B cell (primary cell): Measurements from ENCODE around the gene CRTC3. TPM values are rescaled to one million over a fixed set of nuclear protein-coding genes. Genes with fewer than 3 reads are reported as not detected.

Experiments
- ATAC-seq: fragments of 200-7000 bp; cut with Tn5 transposase; one replicate; pipeline ENCODE4 v1.10.0; 2021; ENCODE audit warnings: low read depth, mild to moderate bottlenecking, moderate number of reproducible peaks, moderate library complexity
- CTCF ChIA-PET: fragments of 350-600 bp; sonication (Branson Sonifier 250); formaldehyde crosslinking; loops from one replicate; lab custom pipeline; 2021; ENCODE audit warnings: antibody characterized with exemption, inconsistent platforms; lab: Charles Lee
- POLR2A ChIA-PET: fragments of 350-600 bp; sonication (Branson Sonifier 250); formaldehyde crosslinking; loops from one replicate; lab custom pipeline; 2021; ENCODE audit warnings: antibody characterized with exemption; lab: Charles Lee
- DNase-seq: peaks from one replicate; pipeline ENCODE4 v3.0.0; 2013
- H2AFZ ChIP-seq: 2 replicates; pipeline ENCODE4 v1.6.1; 2012; ENCODE audit warnings: mild to moderate bottlenecking, low read depth, low read length; ENCODE audit not compliant: insufficient read depth, poor library complexity, severe bottlenecking
- H3K27ac ChIP-seq, 2 donors: 1 replicate in 1 of 2; 2 replicates in 1 of 2; pipeline ENCODE4 v1.5.1; 2012 to 2013; ENCODE audit warnings: low read length in 2 of 2, mild to moderate bottlenecking in 2 of 2, moderate library complexity in 1 of 2
- H3K27me3 ChIP-seq, 4 experiments: fragments of 200-600 bp in 1 of 4; sonication (generic) in 1 of 4; replicated peaks in 1 of 4; 1 replicate in 2 of 4; 2 replicates in 2 of 4; pipeline versions ENCODE4 v1.6.1 to v1.7.0; 2013 to 2016; ENCODE audit warnings: low read length in 3 of 4, mild to moderate bottlenecking in 2 of 4, mixed read lengths in 1 of 4, moderate library complexity in 1 of 4; ENCODE audit not compliant: insufficient read depth in 4 of 4, control insufficient read depth in 3 of 4; ENCODE audit errors: control extremely low read depth in 1 of 4
- H3K36me3 ChIP-seq, 2 experiments: replicated peaks in 1 of 2; 1 replicate in 1 of 2; 2 replicates in 1 of 2; pipeline versions ENCODE4 v1.6.1 to v1.7.1; 2013; ENCODE audit warnings: low read length in 1 of 2; ENCODE audit not compliant: insufficient read depth in 2 of 2, control insufficient read depth in 1 of 2; ENCODE audit errors: control extremely low read depth in 1 of 2, extremely low read depth in 1 of 2
- H3K4me1 ChIP-seq, 2 donors: fragments of 200-600 bp in 1 of 2; sonication (generic) in 1 of 2; 1 replicate in 1 of 2; 2 replicates in 1 of 2; pipeline versions ENCODE4 v1.5.1 to v1.6.1; 2013 to 2017; ENCODE audit warnings: low read length in 2 of 2; ENCODE audit not compliant: control insufficient read depth in 2 of 2, insufficient read depth in 2 of 2
- H3K4me2 ChIP-seq: replicated peaks from 2 replicates; pipeline ENCODE3; 2012; ENCODE audit warnings: mild to moderate bottlenecking, low read depth, low read length; ENCODE audit not compliant: poor library complexity, severe bottlenecking
- H3K4me3 ChIP-seq, 5 experiments: fragments of 200-600 bp in 1 of 5; sonication (generic) in 1 of 5; 1 replicate in 3 of 5; 2 replicates in 2 of 5; pipeline versions ENCODE4 v1.5.1 to v1.7.0; 2011 to 2016; ENCODE audit warnings: low read length in 4 of 5, mild to moderate bottlenecking in 4 of 5, low read depth in 2 of 5, control low read depth in 1 of 5, moderate library complexity in 1 of 5; ENCODE audit not compliant: insufficient read depth in 1 of 5; ENCODE audit errors: control extremely low read depth in 1 of 5, extremely low read depth in 1 of 5
- H3K79me2 ChIP-seq: fragments of 200-600 bp; sonication (generic); one replicate; pipeline ENCODE4 v1.6.0; 2016; ENCODE audit warnings: low read length; ENCODE audit not compliant: control insufficient read depth, insufficient read depth
- H3K9ac ChIP-seq: fragments of 200-600 bp; sonication (generic); 2 replicates; pipeline ENCODE4 v1.6.1; 2017; ENCODE audit warnings: mild to moderate bottlenecking, low read length, moderate library complexity
- H3K9me3 ChIP-seq, 3 donors: one replicate each; pipeline versions ENCODE4 v1.6.1 to v1.7.1; 2013; ENCODE audit warnings: low read length in 2 of 3; ENCODE audit not compliant: control insufficient read depth in 2 of 3, insufficient read depth in 1 of 3; ENCODE audit errors: control extremely low read depth in 1 of 3
- H4K20me1 ChIP-seq: 2 replicates; pipeline ENCODE4 v1.6.0; 2012; ENCODE audit warnings: mild to moderate bottlenecking, low read length; ENCODE audit not compliant: insufficient read depth, control insufficient read depth, poor library complexity, severe bottlenecking
- H3K27ac Mint-ChIP-seq: one replicate; pipeline ENCODE4 v1.8.0; 2021; ENCODE audit warnings: mixed read lengths
- H3K27me3 Mint-ChIP-seq: one replicate; pipeline ENCODE4 v1.8.0; 2021; ENCODE audit warnings: mixed read lengths
- H3K4me1 Mint-ChIP-seq: one replicate; pipeline ENCODE4 v1.8.0; 2021; ENCODE audit warnings: mixed read lengths
- H3K4me3 Mint-ChIP-seq: one replicate; pipeline ENCODE4 v1.8.0; 2021; ENCODE audit warnings: mixed read lengths
- H3K9me3 Mint-ChIP-seq: one replicate; pipeline ENCODE4 v1.8.0; 2022; ENCODE audit warnings: mixed read lengths; ENCODE audit not compliant: insufficient read depth
- EZH2 ChIP-seq: IDR thresholded peaks from 2 replicates; pipeline ENCODE4 v1.6.1; 2012; ENCODE audit warnings: borderline replicate concordance, low read depth, mild to moderate bottlenecking, moderate library complexity, low read length; ENCODE audit not compliant: insufficient read depth, poor library complexity, severe bottlenecking
- WGBS: methylation state at CpG from one replicate; pipeline ENCODE4 v1.1.5; 2013; ENCODE audit warnings: missing lambda C conversion rate; ENCODE audit not compliant: insufficient coverage; 5-methylcytosine and 5-hydroxymethylcytosine counted together
- intact Hi-C: fragments of 100-400 bp; cut with micrococcal nuclease; formaldehyde crosslinking; loops from one replicate; pipeline ENCODE4 v1.10.0; 2022
- polyA plus RNA-seq: library from polyadenylated mRNA; depleted of rRNA; stranded (reverse); fragments of >200 nt; gene quantifications from 2 replicates; pipeline ENCODE4 v1.2.3, GENCODE V29; 2012
- total RNA-seq, 2 donors: library from RNA; stranded (reverse); fragments of 120-200 nt in 1 of 2; gene quantifications; 1 replicate in 1 of 2; 2 replicates in 1 of 2; pipeline versions ENCODE4 v1.2.3 to v1.2.4, GENCODE V29; 2013 to 2022
- TF ChIP-seq, protein P1 (sequence below): fragments of 200-600 bp; IDR thresholded peaks from one replicate; pipeline ENCODE4 v1.8.0; 2022; ENCODE audit warnings: antibody characterized with exemption, mild to moderate bottlenecking

CRTC3 gene
- total and polyA plus RNA-seq, 2 donors (not counting 1 experiment from before 2014, with no cell fraction given): 34.7 to 95.8 TPM

DNA sequence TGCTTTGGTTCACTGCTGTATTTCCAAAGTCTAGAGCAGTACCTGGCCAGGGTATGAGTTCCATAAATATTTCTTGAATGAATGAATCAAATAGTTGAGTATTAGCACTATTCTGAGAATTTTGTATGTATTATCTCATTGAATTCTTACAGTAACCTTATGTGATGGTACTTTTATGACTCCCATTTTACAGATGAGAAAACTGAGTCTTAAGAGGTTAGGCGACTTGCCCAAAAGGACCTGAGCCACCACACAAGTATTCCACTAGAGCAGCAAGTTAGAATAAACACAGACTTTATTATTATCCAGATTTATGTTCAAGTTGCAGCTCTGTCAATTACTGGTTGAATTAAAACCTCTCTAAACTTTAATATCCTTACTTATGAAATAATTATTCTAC, 29.4 kb downstream of the CRTC3 start:
- no peak for ATAC-seq

DNA sequence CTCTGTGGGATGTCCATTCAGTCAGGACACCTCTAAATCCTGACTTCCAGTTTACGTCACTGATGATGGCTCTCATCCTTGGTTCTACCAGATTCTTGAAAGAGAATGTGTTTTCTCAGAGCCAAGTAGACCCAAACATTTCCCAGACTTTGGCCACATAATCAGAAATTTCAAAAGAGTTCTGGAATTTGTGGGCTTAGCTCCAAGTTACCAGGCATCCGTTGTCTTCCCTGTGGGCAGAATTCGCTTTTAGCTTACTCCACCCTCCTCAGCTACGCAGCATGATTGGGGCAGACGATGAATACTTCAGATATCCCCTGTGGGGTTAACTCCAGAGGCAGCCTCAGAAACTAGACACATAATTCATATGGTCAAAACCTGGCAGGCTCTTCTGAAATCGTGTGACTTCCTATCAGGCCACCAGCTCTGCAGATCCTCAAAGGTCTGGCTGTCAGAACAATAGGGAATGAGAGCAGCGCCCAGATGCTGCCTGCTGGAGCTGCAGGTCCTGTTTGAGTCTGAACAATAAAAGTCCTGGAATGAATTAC, 30.6 kb downstream of the CRTC3 start:
- TF ChIP-seq, protein P1, sequence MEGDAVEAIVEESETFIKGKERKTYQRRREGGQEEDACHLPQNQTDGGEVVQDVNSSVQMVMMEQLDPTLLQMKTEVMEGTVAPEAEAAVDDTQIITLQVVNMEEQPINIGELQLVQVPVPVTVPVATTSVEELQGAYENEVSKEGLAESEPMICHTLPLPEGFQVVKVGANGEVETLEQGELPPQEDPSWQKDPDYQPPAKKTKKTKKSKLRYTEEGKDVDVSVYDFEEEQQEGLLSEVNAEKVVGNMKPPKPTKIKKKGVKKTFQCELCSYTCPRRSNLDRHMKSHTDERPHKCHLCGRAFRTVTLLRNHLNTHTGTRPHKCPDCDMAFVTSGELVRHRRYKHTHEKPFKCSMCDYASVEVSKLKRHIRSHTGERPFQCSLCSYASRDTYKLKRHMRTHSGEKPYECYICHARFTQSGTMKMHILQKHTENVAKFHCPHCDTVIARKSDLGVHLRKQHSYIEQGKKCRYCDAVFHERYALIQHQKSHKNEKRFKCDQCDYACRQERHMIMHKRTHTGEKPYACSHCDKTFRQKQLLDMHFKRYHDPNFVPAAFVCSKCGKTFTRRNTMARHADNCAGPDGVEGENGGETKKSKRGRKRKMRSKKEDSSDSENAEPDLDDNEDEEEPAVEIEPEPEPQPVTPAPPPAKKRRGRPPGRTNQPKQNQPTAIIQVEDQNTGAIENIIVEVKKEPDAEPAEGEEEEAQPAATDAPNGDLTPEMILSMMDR: no peak
- no peak for TF ChIP-seq EZH2
- Mint-ChIP-seq H3K27ac (no peak overlapping the region), H3K4me3 (no peak overlapping the region), H3K27me3 (no peaks in the 10 kb centered on the region), H3K9me3 (no peaks in the 10 kb centered on the region), H3K4me1 (peaks cover 74% of the 10 kb centered on the region)
- DNase-seq: no peak
- Histone ChIP-seq H3K4me3 (no peak overlapping the region), H3K36me3 (peaks cover 0 to 3% of the 10 kb centered on the region in 2 experiments), H3K9ac (no peak overlapping the region), H3K79me2 (peaks cover 84% of the 10 kb centered on the region), H3K9me3 (peaks cover 0 to 2% (median 0%) of the 10 kb centered on the region in 3 donors), H3K4me2 (no peak overlapping the region), H3K27ac (no peak overlapping the region), H2AFZ (no peak overlapping the region), H3K27me3 (no peaks in the 10 kb centered on the region), H4K20me1 (peaks cover 33% of the 10 kb centered on the region), H3K4me1 (peaks cover 65 to 70% of the 10 kb centered on the region in 2 donors)
- intact Hi-C loops: loop anchor here (5.0 kb wide), 1 partner anchor 33 kb away; the partner anchor contains the start of gene CRTC3
- 90% methylated on average over 6 of the region's 7 CpGs for WGBS
- ATAC-seq: no peak
- POLR2A ChIA-PET: interaction anchor here (0.6 kb wide), 1 partner anchor 11 kb away, joined by 4 read pairs; no protein-coding TSS in a partner anchor
- CTCF ChIA-PET: interaction anchor here (1.6 kb wide), 1 partner anchor 20 kb away, joined by 4 read pairs; no protein-coding TSS in a partner anchor

More for the DNA sequence above, 29.4 kb downstream of the CRTC3 start:
- ChIA-PET POLR2A (no interaction called here), CTCF (no interaction called here)
- Histone ChIP-seq H3K79me2 (peaks cover 84% of the 10 kb centered on the region), H3K9ac (no peak overlapping the region), H3K4me1 (peaks cover 59 to 66% of the 10 kb centered on the region in 2 donors), H3K27ac (no peak overlapping the region), H2AFZ (no peak overlapping the region), H3K27me3 (no peaks in the 10 kb centered on the region), H3K4me3 (no peak overlapping the region), H4K20me1 (peaks cover 43% of the 10 kb centered on the region), H3K36me3 (peaks cover 0 to 3% of the 10 kb centered on the region in 2 experiments), H3K9me3 (no peaks in the 10 kb centered on the region), H3K4me2 (no peak overlapping the region)
- Mint-ChIP-seq H3K27ac (no peak overlapping the region), H3K27me3 (no peaks in the 10 kb centered on the region), H3K4me1 (peaks cover 71% of the 10 kb centered on the region), H3K9me3 (no peaks in the 10 kb centered on the region), H3K4me3 (no peak overlapping the region)
- TF ChIP-seq, protein P1: no peak
- no peak for TF ChIP-seq EZH2
- WGBS: no CpG with 5 or more reads among the region's 1 CpG
- DNase-seq: no peak
- intact Hi-C loops: no loop called here
